GM23338 (cell line): ENCODE results near the gene TRIM32.

Experiments used
- CREB1 ChIP-seq: fragments of 250-450 bp; sonication (Bioruptor Pico); IDR thresholded peaks from 2 replicates; pipeline ENCODE4 v1.5.0; 2020; ENCODE audit warnings: low read depth, mild to moderate bottlenecking, moderate library complexity
- EZH2 ChIP-seq: fragments of 200-600 bp; sonication (generic); IDR thresholded peaks from one replicate; pipeline ENCODE4 v1.8.0; 2017; ENCODE audit warnings: antibody characterized with exemption, mild to moderate bottlenecking, low read depth; ENCODE audit not compliant: unreplicated experiment
- EZH2phosphoT487 ChIP-seq: fragments of 200-600 bp; sonication (generic); IDR thresholded peaks from one replicate; pipeline ENCODE4 v1.8.1; 2018; ENCODE audit warnings: antibody characterized with exemption; ENCODE audit not compliant: unreplicated experiment
- POLR2AphosphoS5 ChIP-seq: IDR thresholded peaks from 2 replicates; pipeline ENCODE4 v1.6.1; 2016; ENCODE audit warnings: antibody characterized with exemption, low read depth
- REST ChIP-seq: IDR thresholded peaks from one replicate; pipeline ENCODE4 v1.6.1; 2018; ENCODE audit warnings: antibody characterized with exemption; ENCODE audit not compliant: unreplicated experiment
- ZNF331 ChIP-seq: fragments of 250-450 bp; sonication (Bioruptor Pico); IDR thresholded peaks from 2 replicates; pipeline ENCODE4 v1.5.0; 2020; ENCODE audit warnings: low read depth, mild to moderate bottlenecking, moderate library complexity
- TF ChIP-seq, protein P1 (sequence below), 2 experiments: fragments of 200-600 bp in 1 of 2; sonication (generic) in 1 of 2; conservative IDR thresholded peaks; 2 replicates each; pipeline versions ENCODE4 v1.5.1 to v1.6.1; 2016 to 2017; ENCODE audit warnings: antibody characterized with exemption in 2 of 2, low read depth in 2 of 2, mild to moderate bottlenecking in 2 of 2, moderate library complexity in 1 of 2

GRCh38 chr9:116749772-116750171, 62.7 kb downstream of the TRIM32 start:
- TF ChIP-seq, protein P1, sequence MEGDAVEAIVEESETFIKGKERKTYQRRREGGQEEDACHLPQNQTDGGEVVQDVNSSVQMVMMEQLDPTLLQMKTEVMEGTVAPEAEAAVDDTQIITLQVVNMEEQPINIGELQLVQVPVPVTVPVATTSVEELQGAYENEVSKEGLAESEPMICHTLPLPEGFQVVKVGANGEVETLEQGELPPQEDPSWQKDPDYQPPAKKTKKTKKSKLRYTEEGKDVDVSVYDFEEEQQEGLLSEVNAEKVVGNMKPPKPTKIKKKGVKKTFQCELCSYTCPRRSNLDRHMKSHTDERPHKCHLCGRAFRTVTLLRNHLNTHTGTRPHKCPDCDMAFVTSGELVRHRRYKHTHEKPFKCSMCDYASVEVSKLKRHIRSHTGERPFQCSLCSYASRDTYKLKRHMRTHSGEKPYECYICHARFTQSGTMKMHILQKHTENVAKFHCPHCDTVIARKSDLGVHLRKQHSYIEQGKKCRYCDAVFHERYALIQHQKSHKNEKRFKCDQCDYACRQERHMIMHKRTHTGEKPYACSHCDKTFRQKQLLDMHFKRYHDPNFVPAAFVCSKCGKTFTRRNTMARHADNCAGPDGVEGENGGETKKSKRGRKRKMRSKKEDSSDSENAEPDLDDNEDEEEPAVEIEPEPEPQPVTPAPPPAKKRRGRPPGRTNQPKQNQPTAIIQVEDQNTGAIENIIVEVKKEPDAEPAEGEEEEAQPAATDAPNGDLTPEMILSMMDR (conservative IDR thresholded peaks at IDR 0.05; ENCODE audit: low read depth in 2 of 2): no peak
- TF ChIP-seq POLR2AphosphoS5: no peak
- TF ChIP-seq CREB1: no peak
- TF ChIP-seq REST: no peak
- no peak for TF ChIP-seq EZH2phosphoT487
- TF ChIP-seq EZH2: no peak
- TF ChIP-seq ZNF331: no peak
